Stimulated activated CD4-positive, alpha-beta T cell treated with anti-CD3 and anti-CD28 coated beads, Interleukin-4, amount 100 ng/mL, for 48 hours (primary cell): ENCODE data around the gene PRPF8.

Experiments
- DNase-seq, 2 donors: peaks; one replicate each; pipeline ENCODE4 v3.0.0-alpha.2; 2020; ENCODE audit warnings: low read depth in 2 of 2

PRPF8 gene

GRCh38 chr17:1626333-1626732 is 58.3 kb downstream of the PRPF8 start:
- no peak for DNase-seq

DNA sequence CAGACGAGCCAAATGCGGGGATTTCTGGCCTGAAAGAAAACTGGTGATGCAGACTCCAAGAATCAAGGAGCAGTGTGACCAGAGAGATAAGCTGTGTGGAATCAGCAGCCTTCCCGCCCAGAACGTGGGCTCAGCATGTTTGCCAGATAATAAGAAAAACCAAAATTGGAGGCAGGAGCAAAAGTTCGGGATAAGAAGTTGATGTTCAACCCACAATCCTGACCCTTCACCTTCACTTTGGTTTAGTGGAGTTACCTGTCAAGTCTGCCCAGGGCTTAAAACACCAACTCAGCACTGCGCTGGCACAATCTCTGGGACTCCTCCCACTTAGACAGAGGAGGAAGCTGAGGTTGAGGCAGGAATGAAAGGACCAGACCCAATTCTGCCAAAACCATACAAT is 59.1 kb downstream of the PRPF8 start:
- DNase-seq: no peak

DNA sequence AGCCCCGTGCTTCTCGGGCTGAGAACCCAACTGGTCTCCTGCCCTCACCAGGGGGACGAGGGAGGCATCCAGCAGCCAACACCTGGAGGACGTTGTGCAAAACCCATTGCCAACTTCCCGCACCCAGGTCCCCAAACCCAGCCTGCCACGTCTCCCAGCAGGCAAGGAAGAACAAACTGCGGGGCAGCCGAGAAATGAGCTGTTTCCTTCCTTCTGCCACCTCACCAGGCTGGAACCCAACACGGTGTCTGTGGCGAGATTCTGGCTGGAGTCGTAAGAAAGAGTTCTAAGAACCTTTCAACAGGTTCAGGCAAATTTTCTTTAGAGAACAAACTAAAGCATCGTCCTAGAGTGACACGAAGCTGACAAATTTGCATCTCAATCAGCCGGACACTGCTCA is 59.6 kb downstream of the PRPF8 start:
- no peak for DNase-seq

GRCh38 chr17:1624650-1625049 is 60.0 kb downstream of the PRPF8 start:
- no peak for DNase-seq

- no peak for DNase-seq
Measured at GRCh38 chr17:1623057-1623630, 61.5 kb downstream of the PRPF8 start.

DNA sequence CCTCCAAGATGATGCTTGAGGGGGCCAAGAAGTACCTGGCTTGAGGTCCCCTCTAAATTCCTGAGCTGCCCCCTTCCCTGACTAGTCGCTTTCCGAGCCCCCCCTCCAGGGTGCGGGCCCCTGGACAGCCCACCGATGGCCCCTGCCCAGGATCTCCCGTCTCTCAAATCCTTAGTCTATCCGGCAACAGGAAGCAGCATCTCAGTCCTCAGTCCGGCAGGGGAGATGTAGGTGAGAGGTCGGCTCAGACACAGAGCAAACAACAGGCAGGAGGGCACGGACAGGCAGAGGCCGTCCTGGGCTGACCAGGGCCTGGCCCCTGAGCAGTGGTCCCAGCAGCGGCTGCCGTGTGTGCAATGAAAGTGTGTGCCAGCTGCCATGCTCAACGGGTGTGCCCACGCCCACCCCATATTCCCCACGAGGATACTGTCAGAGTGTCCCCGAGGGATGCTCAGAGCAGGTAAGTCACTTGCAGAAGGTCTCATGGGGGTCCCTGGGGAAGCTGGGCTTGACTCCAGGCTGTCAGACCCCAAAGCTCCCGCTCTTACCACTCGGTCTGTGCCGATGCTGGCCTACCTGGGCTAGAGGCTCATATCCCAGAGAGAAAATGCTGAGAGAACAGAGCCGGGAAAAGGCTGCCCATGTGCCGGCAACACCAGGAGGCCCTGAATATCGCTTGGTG is 63.3 kb downstream of the PRPF8 start:
- DNase-seq: no peak

GRCh38 chr17:1620486-1620885 is 64.2 kb downstream of the PRPF8 start:
- DNase-seq: no peak

DNA sequence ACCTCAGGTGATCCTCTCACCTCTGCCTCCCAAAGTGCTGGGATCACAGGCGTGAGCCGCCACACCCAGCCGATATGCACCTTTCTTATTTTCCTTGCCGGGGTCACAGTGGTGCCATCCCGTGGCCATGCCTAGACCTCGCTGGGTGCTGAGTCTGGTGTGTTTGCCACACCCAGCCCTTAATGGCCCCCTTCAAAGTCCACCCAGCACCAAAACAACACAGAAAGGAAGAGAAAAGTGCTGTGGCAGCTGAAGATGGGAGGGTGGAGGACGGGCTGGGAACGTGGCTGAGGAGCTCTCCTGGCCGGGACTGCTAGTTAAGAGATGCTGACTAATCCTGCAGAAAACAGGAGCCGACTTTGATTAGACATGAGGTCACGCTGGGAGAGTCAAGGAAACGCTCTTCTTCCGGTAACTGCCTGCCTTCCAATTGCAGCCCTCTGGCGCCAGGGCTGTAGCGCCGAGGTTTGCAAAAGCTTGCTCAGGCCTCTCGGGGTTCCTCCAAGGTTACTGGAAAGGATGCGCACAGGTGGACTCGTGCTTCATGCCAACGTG is 67.0 kb downstream of the PRPF8 start:
- DNase-seq: no peak

DNA sequence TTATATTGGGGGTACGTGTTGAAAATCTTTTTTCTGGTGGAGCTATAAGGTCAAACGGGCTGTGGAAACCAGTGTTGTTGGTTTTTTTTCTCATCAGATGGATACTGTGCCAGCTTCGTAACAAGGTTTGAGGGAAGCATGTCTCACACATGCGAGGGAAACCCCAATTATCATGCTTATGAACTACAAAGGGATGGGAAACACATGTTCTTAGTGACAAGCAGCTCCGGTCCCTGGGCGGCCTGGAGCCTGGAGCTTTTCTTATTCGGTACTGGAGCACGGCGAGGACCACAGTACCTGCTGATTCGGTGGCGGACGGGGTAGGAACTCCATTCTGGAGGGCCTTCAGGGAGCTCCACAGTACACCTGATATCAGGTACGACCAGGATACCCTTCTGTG is 68.6 kb downstream of the PRPF8 start:
- no peak for DNase-seq

- DNase-seq: no peak
Measured at GRCh38 chr17:1612400-1612799, 72.3 kb downstream of the PRPF8 start.

GRCh38 chr17:1611715-1612114 is 73.0 kb downstream of the PRPF8 start:
- no peak for DNase-seq

DNA sequence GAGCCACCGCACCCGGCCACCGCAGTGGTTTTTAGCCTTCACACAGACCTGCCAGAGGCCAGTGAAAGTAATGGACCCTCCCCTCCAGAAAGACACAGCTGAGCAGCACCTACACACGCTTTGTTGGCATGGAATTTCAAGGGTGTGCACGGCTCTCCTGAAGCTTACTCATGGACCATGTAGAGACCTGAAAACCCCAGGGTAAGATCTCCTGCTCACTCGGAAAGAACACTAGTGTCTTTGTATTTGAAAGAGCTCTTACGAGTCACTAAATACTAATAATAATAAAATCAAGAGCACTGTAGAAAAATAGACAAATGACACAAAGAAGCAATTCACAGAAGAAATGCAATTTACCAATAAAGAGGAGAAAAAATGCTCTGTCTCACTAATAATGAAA is 76.0 kb downstream of the PRPF8 start:
- DNase-seq: no peak

GRCh38 chr17:1607971-1608320 is 76.7 kb downstream of the PRPF8 start:
- no peak for DNase-seq

GRCh38 chr17:1606352-1606985 is 78.2 kb downstream of the PRPF8 start:
- peak in 1 of 2 donors; percentile 49 for DNase-seq

DNA sequence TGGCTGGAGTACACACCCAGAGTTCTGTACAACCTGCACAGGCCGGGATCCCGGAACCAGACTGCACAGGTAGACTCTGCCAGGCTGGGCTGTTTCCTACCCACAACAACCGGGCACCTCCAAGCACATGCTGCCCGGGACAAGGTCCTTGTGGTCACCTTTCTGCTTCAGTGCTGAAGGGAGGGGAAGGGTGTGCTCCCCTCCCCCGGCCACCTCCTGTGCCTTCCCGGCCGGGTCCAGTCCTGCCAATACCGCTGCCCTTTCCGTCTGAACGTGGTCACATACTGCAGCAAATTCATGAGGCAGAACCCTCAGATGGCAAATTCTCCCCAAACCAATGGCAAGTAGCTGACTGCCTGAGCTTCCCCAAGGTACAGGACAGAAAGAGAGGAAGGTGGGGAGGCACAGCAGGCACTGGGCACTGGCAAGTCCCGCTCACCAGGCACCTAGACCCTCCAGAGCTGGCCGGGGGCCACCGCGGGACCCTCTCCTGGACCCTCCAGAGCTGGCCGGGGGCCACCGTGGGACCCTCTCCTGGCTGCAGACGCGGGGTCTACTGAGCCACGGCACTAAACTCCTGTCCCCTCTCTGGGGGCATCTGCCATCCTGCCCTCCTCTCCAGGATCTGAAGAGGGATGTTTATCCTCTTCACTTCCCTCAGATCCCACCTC is 78.9 kb downstream of the PRPF8 start:
- no peak for DNase-seq

DNA sequence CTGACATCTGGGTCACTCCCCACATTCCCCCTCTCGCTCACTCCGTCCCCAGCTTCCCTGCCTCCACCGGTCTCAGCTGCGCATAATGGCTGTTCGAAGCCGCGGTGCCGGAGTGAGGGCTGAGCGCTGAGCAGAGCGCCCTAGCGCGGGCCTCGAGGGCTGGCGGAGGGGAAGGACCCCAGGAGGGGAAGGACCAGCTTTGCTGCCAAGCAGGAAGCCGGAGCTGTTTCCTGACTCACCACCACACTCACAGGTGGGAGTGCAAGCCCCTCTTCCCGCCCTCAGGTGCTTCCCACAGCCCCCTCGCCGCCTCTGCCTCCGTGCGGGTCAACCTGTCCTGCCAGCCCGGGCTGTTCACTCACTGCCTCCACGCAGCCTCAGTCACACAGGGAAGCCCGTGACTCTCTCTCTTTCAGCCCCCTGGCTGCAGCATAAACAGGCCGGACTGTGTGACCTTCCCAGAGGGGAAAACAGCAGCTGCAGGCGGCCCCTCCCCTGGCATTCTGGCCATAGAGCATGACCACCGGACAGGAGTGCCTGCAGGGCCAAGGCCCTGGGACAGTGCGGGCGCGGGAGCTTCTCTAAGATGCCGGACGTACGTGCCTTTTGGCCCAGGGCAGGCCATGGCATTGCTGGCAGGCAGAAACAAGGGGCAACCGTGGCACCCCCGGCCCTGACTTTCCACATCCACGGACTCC is 79.7 kb downstream of the PRPF8 start:
- DNase-seq: no peak

DNA sequence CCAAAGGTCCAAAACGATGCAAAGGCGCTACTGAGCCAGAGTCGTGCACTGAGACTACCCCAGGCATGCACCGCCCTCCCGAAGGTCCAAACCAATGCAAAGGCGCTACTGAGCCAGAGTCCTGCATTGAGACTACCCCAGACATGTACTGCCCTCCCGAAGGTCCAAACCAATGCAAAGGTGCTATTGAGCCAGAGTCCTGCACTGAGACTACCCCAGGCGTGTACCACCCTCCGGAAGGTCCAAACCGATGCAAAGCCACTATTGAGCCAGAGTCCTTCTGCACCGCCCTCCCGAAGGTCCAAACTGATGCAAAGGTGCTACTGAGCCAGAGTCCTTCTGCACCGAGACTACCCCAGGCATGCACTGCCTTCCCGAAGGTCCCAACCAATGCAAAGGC is 83.1 kb downstream of the PRPF8 start:
- no peak for DNase-seq
